ENCODE data around the gene PLPPR1. TPM values are rescaled to one million over a fixed set of nuclear protein-coding genes. Genes with fewer than 3 reads are reported as not detected.

PLPPR1 gene
- total and polyA plus RNA-seq, 2 donors (not counting 3 experiments of a cell fraction or from before 2014, with no cell fraction given) = 0.18 to 0.50 TPM

- dilution Hi-C loops (cut with MboI; ENCODE audit: extremely low pct_ligation_motif_present, low sequenced_read_pairs) (no loop called here), intact Hi-C loops (cut with micrococcal nuclease) (no loop called here)
- no peaks in the 10 kb centered on the region for H3K27me3 ChIP-seq (ENCODE audit: control insufficient read depth in 2 of 2, insufficient read depth in 2 of 2, low read length in 2 of 2)
- H3K9ac ChIP-seq (replicated peaks; ENCODE audit: extremely low read depth, insufficient read depth, low read length) = no peak overlapping the region
- FAIRE-seq = no peak
- no peaks in the 10 kb centered on the region for H3K4me1 ChIP-seq (ENCODE audit: control insufficient read depth, extremely low read depth, insufficient read depth, low read length)
- no peaks in the 10 kb centered on the region for H3K9me1 ChIP-seq (replicated peaks; ENCODE audit: control insufficient read depth, extremely low read depth, insufficient read depth, low read length)
- no peak for DNase-seq (ENCODE audit: low read depth, low spot score)
- H3K79me2 ChIP-seq (ENCODE audit: control insufficient read depth, insufficient read depth, low read length) = no peaks in the 10 kb centered on the region
- H3K9me3 ChIP-seq (replicated peaks; ENCODE audit: control insufficient read depth, insufficient read depth, low read length) = no peaks in the 10 kb centered on the region
- H3K4me2 ChIP-seq (ENCODE audit: insufficient read depth, low read length) = no peak overlapping the region
- no peak overlapping the region for H3K4me3 ChIP-seq (replicated peaks in 1 of 3; ENCODE audit: insufficient read depth in 1 of 3, low read depth in 1 of 3, low read length in 3 of 3)
- TF ChIP-seq JUN (IDR thresholded peaks at IDR 0.05; ENCODE audit: borderline replicate concordance, insufficient read depth, insufficient read length, low read depth) (no peak), EZH2 (IDR thresholded peaks at IDR 0.05; ENCODE audit: borderline replicate concordance, low read depth, low read length, severe bottlenecking) (no peak), CTCF (IDR thresholded peaks at IDR 0.05; ENCODE audit: extremely low read depth in 1 of 2, insufficient read depth in 1 of 2, low read depth in 1 of 2, low read length in 2 of 2) (no peak), POLR2A (IDR thresholded peaks at IDR 0.05; ENCODE audit: low read depth, low read length) (no peak), GATA2 (IDR thresholded peaks at IDR 0.05; ENCODE audit: insufficient read depth, insufficient read length, low read depth, low read length) (no peak), FOS (IDR thresholded peaks at IDR 0.05; ENCODE audit: borderline replicate concordance, insufficient read depth, low read length) (no peak), MAX (IDR thresholded peaks at IDR 0.05; ENCODE audit: insufficient read depth, insufficient read length) (no peak), POLR2AphosphoS5 (IDR thresholded peaks at IDR 0.05; ENCODE audit: insufficient read depth, low read depth, low read length) (no peak), MYC (IDR thresholded peaks at IDR 0.05; ENCODE audit: low read depth, low read length) (no peak)
- no peak overlapping the region for H2AFZ ChIP-seq (ENCODE audit: low read depth, low read length)
- no peaks in the 10 kb centered on the region for H3K36me3 ChIP-seq (ENCODE audit: control insufficient read depth in 2 of 2, extremely low read depth in 1 of 2, insufficient read depth in 2 of 2, low read length in 2 of 2)
- no TSS peak for BruUV-seq (replicated peaks)
- ChIA-PET POLR2A (no interaction called here), CTCF (no interaction called here)
- H4K20me1 ChIP-seq (replicated peaks; ENCODE audit: control insufficient read depth, extremely low read depth, insufficient read depth, low read length) = no peaks in the 10 kb centered on the region
- no peak overlapping the region for H3K27ac ChIP-seq (ENCODE audit: insufficient read depth, low read depth, low read length)
Measured at GRCh38 chr9:101342595-101342994, 314.1 kb downstream of the PLPPR1 start.
